Measurements from ENCODE around the gene SPINK13.

DNA sequence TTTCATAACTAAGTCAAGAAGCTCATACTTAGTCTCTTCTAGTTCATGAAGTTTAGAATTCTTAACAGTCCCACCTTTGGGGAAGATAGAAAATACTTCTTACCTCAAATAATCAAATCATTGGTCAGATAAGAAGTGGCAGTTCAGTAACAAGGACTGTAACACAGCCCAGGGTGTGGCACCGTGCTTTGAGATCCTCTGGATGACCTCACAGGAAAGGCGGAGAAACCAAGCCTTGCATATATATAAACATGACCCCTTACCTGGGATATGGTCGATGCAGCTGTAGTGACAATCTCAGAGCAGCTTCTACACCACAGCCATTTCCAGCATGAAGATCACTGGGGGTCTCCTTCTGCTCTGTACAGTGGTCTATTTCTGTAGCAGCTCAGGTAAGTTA is 43.6 kb downstream of the SPINK13 start, which contains the start of gene SPINK7:
- TF ChIP-seq, protein P1, sequence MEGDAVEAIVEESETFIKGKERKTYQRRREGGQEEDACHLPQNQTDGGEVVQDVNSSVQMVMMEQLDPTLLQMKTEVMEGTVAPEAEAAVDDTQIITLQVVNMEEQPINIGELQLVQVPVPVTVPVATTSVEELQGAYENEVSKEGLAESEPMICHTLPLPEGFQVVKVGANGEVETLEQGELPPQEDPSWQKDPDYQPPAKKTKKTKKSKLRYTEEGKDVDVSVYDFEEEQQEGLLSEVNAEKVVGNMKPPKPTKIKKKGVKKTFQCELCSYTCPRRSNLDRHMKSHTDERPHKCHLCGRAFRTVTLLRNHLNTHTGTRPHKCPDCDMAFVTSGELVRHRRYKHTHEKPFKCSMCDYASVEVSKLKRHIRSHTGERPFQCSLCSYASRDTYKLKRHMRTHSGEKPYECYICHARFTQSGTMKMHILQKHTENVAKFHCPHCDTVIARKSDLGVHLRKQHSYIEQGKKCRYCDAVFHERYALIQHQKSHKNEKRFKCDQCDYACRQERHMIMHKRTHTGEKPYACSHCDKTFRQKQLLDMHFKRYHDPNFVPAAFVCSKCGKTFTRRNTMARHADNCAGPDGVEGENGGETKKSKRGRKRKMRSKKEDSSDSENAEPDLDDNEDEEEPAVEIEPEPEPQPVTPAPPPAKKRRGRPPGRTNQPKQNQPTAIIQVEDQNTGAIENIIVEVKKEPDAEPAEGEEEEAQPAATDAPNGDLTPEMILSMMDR (IDR thresholded peaks at IDR 0.05): no peak
- no peak for TF ChIP-seq POLR2A (IDR thresholded peaks at IDR 0.05)
